Panc1 (cell line): ENCODE data around the gene EGR4. TPM values are rescaled to one million over a fixed set of nuclear protein-coding genes. Genes with fewer than 3 reads are reported as not detected.

ENCODE experiments used
- ATAC-seq: fragments of 200-7000 bp; cut with Tn5 transposase; 2 replicates; pipeline ENCODE4 v1.9.1; 2020; ENCODE audit warnings: mild to moderate bottlenecking, moderate library complexity
- BruUV-seq: library from RNA; stranded (reverse); fragments of 400-500 nt; replicated peaks from 2 replicates; lab custom pipeline; 2021; lab: Mats Ljungman, UMichigan
- CTCF ChIA-PET: fragments of 300-600 bp; sonication (Branson Sonifier 250); formaldehyde crosslinking; loops from one replicate; lab custom pipeline; 2022; ENCODE audit warnings: antibody characterized with exemption; lab: Charles Lee
- POLR2A ChIA-PET: fragments of 300-600 bp; sonication (Branson Sonifier 250); formaldehyde crosslinking; loops from one replicate; lab custom pipeline; 2022; ENCODE audit warnings: antibody characterized with exemption; lab: Charles Lee
- DNase-seq: peaks from one replicate; pipeline ENCODE4 v3.0.0-alpha.2; 2010; ENCODE audit warnings: low read depth, low spot score
- H3K27ac ChIP-seq: 2 replicates; pipeline ENCODE4 v1.5.1; 2011; ENCODE audit warnings: mild to moderate bottlenecking, low read length, inconsistent platforms
- H3K27me3 ChIP-seq: fragments of 200-500 bp; sonication (Bioruptor generic); 2 replicates; pipeline ENCODE4 v1.6.0; 2014; ENCODE audit warnings: low read length, inconsistent platforms; ENCODE audit not compliant: control insufficient read depth, insufficient read depth
- H3K36me3 ChIP-seq: fragments of 200-500 bp; sonication (Bioruptor generic); 2 replicates; pipeline ENCODE4 v1.5.1; 2014; ENCODE audit warnings: inconsistent platforms, mild to moderate bottlenecking, low read length, moderate library complexity; ENCODE audit not compliant: control insufficient read depth, insufficient read depth
- H3K4me1 ChIP-seq: 2 replicates; pipeline ENCODE4 v1.5.1; 2011; ENCODE audit warnings: inconsistent platforms, mild to moderate bottlenecking, low read length, moderate library complexity; ENCODE audit not compliant: control insufficient read depth, insufficient read depth
- H3K4me3 ChIP-seq, 2 experiments: 2 replicates each; pipeline ENCODE4 v1.5.1; 2011 to 2012; ENCODE audit warnings: low read depth in 2 of 2, low read length in 2 of 2, mild to moderate bottlenecking in 2 of 2, inconsistent platforms in 1 of 2, moderate library complexity in 1 of 2
- H3K9me3 ChIP-seq: fragments of 200-500 bp; sonication (Bioruptor generic); 2 replicates; pipeline ENCODE4 v1.5.1; 2014; ENCODE audit warnings: low read depth, mild to moderate bottlenecking, inconsistent platforms, low read length, moderate library complexity; ENCODE audit not compliant: control insufficient read depth, insufficient read depth
- POLR2AphosphoS5 ChIP-seq: IDR thresholded peaks from 2 replicates; pipeline ENCODE4 v1.6.1; 2012; ENCODE audit warnings: mild to moderate bottlenecking, low read depth, low read length, moderate library complexity
- SIN3A ChIP-seq: IDR thresholded peaks from 2 replicates; pipeline ENCODE4 v1.6.1; 2012; ENCODE audit warnings: low read depth, mild to moderate bottlenecking, low read length, moderate library complexity, borderline replicate concordance; ENCODE audit not compliant: insufficient read depth
- TCF7L2 ChIP-seq: IDR thresholded peaks from 2 replicates; pipeline ENCODE4 v1.6.1; 2011; ENCODE audit warnings: mild to moderate bottlenecking, low read depth, low read length, inconsistent platforms
- in situ Hi-C: cut with HindIII; loops from 2 replicates; pipeline ENCODE4 v1.10.0; 2016; ENCODE audit warnings: low sequenced_read_pairs, low pct_unique_long_range_greater_than_20kb
- intact Hi-C: fragments of 100-400 bp; cut with micrococcal nuclease; formaldehyde crosslinking; loops from one replicate; pipeline ENCODE4 v1.10.0; 2022; ENCODE audit not compliant: unreplicated experiment
- total RNA-seq: library from RNA; stranded (reverse); gene quantifications from one replicate; pipeline ENCODE4 v1.2.1, GENCODE V29; 2021; ENCODE audit not compliant: unreplicated experiment
- TF ChIP-seq, protein P1 (sequence below): fragments of 450-650 bp; IDR thresholded peaks from 2 replicates; pipeline ENCODE4 v1.5.1; 2017; ENCODE audit warnings: mild to moderate bottlenecking
- TF ChIP-seq, protein P2 (sequence below), 2 experiments: IDR thresholded peaks; 2 replicates each; pipeline ENCODE4 v1.6.1; 2011 to 2012; ENCODE audit warnings: low read depth in 2 of 2, control low read depth in 1 of 2, low read length in 1 of 2, mild to moderate bottlenecking in 1 of 2, moderate library complexity in 1 of 2; ENCODE audit not compliant: insufficient read depth in 1 of 2

EGR4 gene
- total RNA-seq, 1 experiment from 2014 or later = 0.08 TPM

DNA sequence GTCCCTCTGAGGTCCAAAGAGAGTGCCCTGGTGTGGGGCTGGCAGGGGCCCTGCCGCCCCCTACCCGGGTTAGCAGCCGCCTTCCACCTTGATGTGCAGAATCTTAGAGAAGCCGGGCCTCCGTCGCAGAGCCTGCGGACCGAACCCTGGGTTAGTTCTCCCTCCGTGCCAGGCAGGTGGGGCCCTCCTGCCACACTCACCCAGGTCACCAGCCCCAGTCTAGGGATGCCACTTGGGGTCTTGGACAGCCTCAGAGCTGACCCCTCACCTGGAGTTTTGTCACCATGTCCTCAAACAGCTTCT is 34.5 kb downstream of the EGR4 start:
- Histone ChIP-seq H3K27me3 (no peaks in the 10 kb centered on the region), H3K27ac (no peak overlapping the region), H3K4me1 (no peaks in the 10 kb centered on the region), H3K9me3 (no peaks in the 10 kb centered on the region), H3K36me3 (no peaks in the 10 kb centered on the region), H3K4me3 (no peak overlapping the region)
- TF ChIP-seq TCF7L2 (no peak), SIN3A (no peak)
- BruUV-seq = no TSS peak
- CTCF ChIA-PET = no interaction called here
- POLR2A ChIA-PET = no interaction called here
- intact Hi-C loops = no loop called here
- no peak for DNase-seq
- ATAC-seq = no peak
- in situ Hi-C loops = no loop called here

DNA sequence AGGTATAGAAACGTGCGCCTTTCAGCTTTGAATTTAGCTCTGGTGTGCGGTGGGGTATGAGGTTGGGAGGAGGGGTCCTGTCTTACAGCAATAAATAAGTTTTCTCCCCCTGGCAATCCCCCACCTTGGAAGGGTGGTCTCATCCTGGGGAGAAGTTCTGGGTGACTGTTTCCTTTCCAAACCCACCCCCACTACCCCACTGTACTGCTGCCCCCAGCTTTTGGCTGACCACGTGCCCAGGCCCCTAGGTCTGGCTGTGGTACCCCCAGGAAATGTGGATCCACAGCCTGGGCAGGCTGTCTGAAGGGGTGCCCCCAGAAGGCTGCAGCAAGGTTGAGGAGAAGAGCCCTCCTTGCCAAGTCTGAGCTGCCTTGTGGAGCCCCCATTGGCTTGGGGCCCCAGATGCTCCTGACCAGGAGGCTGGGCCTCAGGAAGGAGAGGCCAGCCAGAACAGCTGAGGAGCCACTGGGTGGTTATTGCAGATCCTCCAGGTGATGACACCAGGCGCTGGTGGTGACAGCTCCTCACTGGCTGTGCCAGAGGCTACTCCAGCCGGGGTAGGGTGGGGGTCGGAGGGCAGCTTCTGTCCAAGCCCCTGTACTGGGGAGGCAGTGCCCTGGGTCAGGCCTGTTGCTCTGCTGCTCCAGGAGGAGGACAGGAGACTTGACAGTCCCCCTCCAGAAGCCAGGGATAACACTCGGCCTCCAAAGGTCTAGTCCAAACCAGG is 35.0 kb downstream of the EGR4 start:
- no peaks in the 10 kb centered on the region for H3K4me1 ChIP-seq
- H3K27ac ChIP-seq = no peak overlapping the region
- H3K27me3 ChIP-seq = no peaks in the 10 kb centered on the region
- POLR2A ChIA-PET = no interaction called here
- in situ Hi-C loops (no loop called here), intact Hi-C loops (no loop called here)
- TF ChIP-seq, protein P1, sequence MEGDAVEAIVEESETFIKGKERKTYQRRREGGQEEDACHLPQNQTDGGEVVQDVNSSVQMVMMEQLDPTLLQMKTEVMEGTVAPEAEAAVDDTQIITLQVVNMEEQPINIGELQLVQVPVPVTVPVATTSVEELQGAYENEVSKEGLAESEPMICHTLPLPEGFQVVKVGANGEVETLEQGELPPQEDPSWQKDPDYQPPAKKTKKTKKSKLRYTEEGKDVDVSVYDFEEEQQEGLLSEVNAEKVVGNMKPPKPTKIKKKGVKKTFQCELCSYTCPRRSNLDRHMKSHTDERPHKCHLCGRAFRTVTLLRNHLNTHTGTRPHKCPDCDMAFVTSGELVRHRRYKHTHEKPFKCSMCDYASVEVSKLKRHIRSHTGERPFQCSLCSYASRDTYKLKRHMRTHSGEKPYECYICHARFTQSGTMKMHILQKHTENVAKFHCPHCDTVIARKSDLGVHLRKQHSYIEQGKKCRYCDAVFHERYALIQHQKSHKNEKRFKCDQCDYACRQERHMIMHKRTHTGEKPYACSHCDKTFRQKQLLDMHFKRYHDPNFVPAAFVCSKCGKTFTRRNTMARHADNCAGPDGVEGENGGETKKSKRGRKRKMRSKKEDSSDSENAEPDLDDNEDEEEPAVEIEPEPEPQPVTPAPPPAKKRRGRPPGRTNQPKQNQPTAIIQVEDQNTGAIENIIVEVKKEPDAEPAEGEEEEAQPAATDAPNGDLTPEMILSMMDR = no peak
- TF ChIP-seq POLR2AphosphoS5 (no peak), TCF7L2 (no peak), SIN3A (no peak)
- TF ChIP-seq, protein P2, sequence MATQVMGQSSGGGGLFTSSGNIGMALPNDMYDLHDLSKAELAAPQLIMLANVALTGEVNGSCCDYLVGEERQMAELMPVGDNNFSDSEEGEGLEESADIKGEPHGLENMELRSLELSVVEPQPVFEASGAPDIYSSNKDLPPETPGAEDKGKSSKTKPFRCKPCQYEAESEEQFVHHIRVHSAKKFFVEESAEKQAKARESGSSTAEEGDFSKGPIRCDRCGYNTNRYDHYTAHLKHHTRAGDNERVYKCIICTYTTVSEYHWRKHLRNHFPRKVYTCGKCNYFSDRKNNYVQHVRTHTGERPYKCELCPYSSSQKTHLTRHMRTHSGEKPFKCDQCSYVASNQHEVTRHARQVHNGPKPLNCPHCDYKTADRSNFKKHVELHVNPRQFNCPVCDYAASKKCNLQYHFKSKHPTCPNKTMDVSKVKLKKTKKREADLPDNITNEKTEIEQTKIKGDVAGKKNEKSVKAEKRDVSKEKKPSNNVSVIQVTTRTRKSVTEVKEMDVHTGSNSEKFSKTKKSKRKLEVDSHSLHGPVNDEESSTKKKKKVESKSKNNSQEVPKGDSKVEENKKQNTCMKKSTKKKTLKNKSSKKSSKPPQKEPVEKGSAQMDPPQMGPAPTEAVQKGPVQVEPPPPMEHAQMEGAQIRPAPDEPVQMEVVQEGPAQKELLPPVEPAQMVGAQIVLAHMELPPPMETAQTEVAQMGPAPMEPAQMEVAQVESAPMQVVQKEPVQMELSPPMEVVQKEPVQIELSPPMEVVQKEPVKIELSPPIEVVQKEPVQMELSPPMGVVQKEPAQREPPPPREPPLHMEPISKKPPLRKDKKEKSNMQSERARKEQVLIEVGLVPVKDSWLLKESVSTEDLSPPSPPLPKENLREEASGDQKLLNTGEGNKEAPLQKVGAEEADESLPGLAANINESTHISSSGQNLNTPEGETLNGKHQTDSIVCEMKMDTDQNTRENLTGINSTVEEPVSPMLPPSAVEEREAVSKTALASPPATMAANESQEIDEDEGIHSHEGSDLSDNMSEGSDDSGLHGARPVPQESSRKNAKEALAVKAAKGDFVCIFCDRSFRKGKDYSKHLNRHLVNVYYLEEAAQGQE (IDR thresholded peaks at IDR 0.05; ENCODE audit: insufficient read depth in 1 of 2, low read depth in 2 of 2, low read length in 1 of 2) = no peak
- H3K9me3 ChIP-seq = no peaks in the 10 kb centered on the region
- H3K36me3 ChIP-seq = no peaks in the 10 kb centered on the region
- CTCF ChIA-PET = interaction anchor here (1.6 kb wide), 1 partner anchor 46 kb away, joined by 4 read pairs; no protein-coding TSS in a partner anchor
- DNase-seq (no peak), ATAC-seq (no peak)
- H3K4me3 ChIP-seq = no peak overlapping the region
- BruUV-seq = no TSS peak

DNA sequence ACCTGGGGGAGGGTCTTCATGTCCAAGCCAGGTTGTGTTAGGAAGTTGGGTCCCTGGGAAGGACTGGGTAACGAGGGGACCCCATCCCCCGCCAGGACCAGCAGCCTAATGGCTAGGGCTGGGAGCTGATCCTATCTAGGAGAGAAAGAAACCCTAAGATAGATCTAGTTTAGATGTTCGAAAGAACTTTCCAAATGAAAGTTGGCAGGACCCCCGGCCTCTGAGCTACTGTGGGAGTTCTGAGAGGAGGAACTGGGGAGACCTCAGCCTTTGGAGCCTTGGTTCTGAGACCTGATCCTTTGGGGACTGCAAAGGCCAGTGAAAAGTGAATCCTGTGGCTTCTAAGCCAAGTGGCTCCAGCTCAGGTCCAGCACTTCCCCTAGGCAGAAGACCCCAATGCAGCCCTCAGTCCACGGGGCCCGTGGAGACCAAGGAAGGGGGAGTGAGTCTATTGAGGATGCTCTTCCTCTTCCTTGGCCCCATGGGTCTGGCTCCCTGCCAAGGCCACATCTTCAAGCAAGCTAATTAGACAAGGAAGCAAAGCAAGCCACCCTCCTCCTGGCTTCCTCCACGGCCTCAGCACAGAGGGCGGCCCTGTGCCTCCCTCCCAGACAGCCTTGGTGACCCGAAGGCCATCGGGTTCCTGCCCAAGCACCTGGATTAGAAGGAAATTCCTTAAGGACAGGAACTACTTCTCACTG is 35.8 kb downstream of the EGR4 start:
- ATAC-seq (no peak), DNase-seq (no peak)
- no TSS peak for BruUV-seq
- H3K4me3 ChIP-seq = no peak overlapping the region
- H3K4me1 ChIP-seq = no peaks in the 10 kb centered on the region
- TF ChIP-seq, protein P1 = no peak
- TF ChIP-seq, protein P2 (IDR thresholded peaks at IDR 0.05; ENCODE audit: insufficient read depth in 1 of 2, low read depth in 2 of 2, low read length in 1 of 2) = no peak
- no peak for TF ChIP-seq SIN3A
- no peaks in the 10 kb centered on the region for H3K9me3 ChIP-seq
- ChIA-PET POLR2A (no interaction called here), CTCF (interaction anchor here (1.6 kb wide), 1 partner anchor 45 kb away, joined by 4 read pairs; no protein-coding TSS in a partner anchor)
- in situ Hi-C loops = no loop called here
- intact Hi-C loops = no loop called here
- H3K36me3 ChIP-seq = peaks cover 5% of the 10 kb centered on the region
- no peak overlapping the region for H3K27ac ChIP-seq
- H3K27me3 ChIP-seq = no peaks in the 10 kb centered on the region
